PFSK-1 (cell line): ENCODE measurements around the gene PLSCR5.

Source experiments
- POLR2AphosphoS5 ChIP-seq: IDR thresholded peaks from 2 replicates; pipeline ENCODE4 v1.6.1; 2012; ENCODE audit warnings: low read depth, mild to moderate bottlenecking, control low read depth, low read length, moderate library complexity
- SIN3A ChIP-seq: IDR thresholded peaks from 2 replicates; pipeline ENCODE4 v1.6.1; 2012; ENCODE audit warnings: mild to moderate bottlenecking, low read length, moderate library complexity, borderline replicate concordance; ENCODE audit not compliant: insufficient read depth
- TAF1 ChIP-seq: IDR thresholded peaks from 2 replicates; pipeline ENCODE4 v1.6.1; 2012; ENCODE audit warnings: low read length, control low read depth, borderline replicate concordance; ENCODE audit not compliant: insufficient read depth

DNA sequence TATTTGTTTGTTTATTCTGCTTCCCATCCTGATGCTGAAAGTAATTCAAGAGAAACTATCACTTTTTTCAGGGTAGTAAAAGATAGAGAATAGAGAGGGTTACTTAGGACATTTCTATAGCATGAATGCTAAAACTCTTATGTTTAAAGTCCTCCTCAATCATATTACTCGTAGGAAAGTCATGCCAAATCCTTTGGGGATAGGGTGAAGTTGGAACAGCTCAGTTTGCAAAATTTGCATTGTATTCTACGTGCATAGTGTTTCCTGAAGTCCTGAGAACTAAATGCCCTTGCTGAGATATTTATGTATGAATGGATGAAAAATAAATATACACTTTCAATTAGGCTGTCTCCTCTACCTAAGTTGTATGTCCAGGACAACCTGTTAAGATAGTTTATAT lies 14.6 kb downstream of the PLSCR5 start:
- TF ChIP-seq POLR2AphosphoS5 (no peak), SIN3A (no peak), TAF1 (no peak)
